Tongue (tissue), 2 donors: Measurements from ENCODE around the gene SUN1. TPM values are rescaled to one million over a fixed set of nuclear protein-coding genes. Genes with fewer than 3 reads are reported as not detected.

Source experiments
- DNase-seq: peaks from one replicate; pipeline ENCODE4 v3.0.0-alpha.2; 2015
- total RNA-seq: library from RNA; depleted of rRNA; stranded (reverse); fragments of >200 nt; gene quantifications from one replicate; pipeline ENCODE4 v1.2.3, GENCODE V29; 2014

Gene SUN1
- total RNA-seq, 1 donor from 2014 or later, result 682 TPM

DNA sequence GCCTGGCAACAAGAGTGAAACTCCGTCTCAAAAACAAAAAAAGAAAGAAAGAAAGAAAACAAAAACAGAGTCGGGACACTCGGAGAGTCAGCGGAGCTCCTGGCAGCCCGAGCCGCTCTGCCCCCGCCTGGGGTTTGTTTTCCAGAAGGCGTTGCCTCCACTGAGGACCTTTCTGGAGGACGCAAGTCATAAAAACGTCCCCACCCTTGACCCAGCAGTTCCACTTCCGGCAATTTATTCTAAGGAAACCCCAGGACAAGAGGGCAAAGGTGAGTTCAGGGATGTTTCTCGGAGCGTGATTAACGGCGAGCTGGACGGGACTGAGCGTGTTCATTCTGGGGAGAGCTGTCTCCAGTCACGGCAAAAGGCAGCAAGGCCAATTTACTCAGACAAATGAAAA lies 27.0 kb upstream of the SUN1 start:
- DNase-seq, result no peak

DNA sequence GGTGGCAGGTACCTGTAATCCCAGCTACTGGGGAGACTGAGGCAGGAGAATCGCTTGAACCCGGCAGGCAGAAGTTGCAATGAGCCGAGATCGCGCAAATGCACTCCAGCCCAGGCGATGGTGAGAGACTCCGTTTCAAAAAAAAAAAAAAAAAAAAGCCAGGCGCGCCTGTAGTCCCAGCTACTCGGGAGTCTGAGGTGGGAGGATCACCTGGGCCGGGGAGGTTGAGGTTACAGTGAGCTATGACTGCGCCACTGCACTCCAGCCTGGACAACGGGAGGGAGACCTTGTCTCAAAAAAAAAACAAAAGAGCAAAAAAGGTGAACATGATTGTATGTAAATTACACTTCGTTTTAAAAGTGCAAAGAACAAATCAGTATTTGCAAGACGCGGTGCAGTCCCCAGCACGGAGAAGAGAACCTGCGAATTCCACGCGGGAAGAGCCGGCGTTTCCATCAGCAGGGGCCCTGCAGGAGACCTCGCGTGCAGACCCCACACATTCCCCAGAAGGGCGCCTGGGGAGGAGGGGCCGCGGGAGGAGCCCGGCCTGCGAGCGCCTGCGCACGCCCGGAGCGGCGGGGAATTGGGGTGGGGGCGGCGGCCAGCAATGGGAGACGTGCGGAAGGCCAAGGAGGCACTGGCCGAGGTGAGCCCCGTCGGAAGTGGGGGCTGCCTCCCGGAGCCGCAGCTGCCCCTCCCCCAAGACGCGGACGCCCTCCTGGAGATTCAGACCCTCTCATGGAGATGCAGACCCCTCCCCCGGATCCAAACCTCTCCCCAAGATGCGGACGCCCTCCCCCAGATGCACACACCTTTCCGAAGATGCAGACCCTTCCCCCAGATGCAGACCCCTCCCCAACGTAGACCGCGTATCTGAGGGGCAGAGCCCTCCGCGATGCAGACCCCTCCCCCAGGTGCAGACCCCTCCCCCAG lies 16.7 kb upstream of the SUN1 start:
- DNase-seq, result peak; percentile 70

- peak; percentile 99 for DNase-seq
Measured at GRCh38 chr7:816300-816750, 16.0 kb upstream of the SUN1 start.

DNA sequence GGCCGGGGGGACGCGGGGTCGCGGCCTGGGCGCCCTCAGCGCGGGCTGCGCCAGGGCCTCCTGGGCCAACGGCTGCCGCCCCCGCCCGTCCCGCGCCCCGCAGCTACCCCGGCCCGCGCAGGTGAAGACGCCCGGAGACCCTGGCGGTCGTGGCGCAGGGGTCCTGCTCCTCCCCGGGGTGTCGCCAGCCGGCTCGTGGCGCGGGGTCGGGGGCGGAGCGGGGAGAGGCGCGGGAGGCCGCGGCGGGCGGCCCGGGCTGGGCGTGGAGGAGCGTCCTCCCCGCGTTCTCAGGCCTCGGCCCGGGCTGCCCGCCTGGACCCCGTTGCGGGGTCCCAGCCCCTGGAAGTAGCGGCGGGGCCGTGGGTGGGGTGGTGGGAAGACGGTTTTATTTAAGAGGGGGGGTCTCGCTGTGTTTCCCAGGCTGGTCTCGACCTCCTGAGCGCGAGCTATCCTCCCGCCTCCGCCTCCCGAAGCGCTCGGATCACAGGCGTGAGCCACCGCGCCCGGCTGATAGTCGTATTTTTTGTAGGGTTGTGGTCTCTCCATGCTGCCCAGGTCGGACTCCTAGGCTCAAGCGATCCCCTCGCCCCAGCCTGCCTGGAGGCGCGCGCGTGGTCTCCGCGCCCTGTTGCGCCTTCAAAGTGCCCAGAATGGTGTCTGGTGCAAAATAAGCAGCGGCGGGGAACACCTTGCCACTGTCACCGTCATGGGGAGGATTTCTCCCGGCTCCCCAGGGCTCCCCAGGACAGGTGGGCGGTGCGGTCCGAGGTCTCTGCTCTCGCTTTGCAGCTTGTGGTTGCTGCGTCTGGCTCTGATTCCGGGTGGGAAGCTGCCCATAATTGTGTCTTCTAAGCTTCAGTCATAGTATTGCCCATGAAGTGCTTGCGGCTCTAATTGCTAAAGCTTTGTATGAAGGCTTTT lies 15.3 kb upstream of the SUN1 start:
- no peak for DNase-seq

GRCh38 chr7:818031-818699 lies 14.1 kb upstream of the SUN1 start:
- DNase-seq, result peak; percentile 43

- no peak for DNase-seq
Measured at GRCh38 chr7:820341-820740, 11.9 kb upstream of the SUN1 start.

- no peak for DNase-seq
Measured at GRCh38 chr7:821688-822087, 10.6 kb upstream of the SUN1 start.

DNA sequence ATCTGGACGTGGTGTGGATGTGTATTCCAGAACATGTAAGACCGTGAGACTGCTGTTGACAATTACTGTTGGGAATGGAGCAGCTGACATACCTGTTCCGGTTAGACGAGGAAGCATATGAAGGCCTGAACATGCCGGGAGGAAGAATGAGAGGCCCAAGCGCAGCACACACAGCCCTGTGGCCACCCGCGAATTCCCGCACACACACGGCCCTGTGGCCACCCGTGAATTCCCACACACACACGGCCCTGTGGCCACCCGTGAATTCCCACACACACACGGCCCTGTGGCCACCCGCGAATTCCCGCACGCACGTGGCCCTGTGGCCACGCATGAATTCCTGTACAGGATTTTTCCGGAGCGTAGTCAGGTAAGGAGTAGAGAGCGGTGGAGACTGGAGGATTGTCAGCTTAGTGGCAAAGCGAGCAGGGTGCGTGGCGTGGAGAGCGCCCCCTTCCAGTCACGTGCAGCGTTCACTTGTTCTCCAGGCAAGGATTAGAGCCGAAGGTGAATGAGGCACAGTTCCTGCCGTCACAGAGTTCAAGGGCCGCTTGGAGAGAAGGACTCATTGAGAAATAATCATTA lies 9.5 kb upstream of the SUN1 start:
- DNase-seq, result no peak

DNA sequence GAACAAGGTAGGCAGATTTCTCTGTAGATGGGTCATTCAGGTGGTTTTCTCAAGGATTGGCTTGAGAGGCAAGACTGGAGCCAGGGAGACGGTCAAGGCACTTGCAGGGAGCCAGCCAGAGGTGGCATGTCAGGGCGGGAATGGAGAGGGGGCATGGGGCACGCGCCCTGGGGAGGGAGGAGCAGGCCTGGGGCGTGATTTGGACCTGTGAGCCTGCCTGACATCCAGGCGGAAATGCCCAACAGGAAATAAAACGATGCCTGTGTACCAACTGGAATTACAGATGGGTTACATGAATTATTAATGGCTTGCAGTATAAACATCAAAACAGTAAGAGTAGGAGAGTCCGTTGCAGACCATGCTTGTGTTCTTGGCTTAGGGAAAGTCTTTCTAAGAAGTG lies 8.6 kb upstream of the SUN1 start:
- no peak for DNase-seq

GRCh38 chr7:824081-824480 lies 8.2 kb upstream of the SUN1 start:
- no peak for DNase-seq

DNA sequence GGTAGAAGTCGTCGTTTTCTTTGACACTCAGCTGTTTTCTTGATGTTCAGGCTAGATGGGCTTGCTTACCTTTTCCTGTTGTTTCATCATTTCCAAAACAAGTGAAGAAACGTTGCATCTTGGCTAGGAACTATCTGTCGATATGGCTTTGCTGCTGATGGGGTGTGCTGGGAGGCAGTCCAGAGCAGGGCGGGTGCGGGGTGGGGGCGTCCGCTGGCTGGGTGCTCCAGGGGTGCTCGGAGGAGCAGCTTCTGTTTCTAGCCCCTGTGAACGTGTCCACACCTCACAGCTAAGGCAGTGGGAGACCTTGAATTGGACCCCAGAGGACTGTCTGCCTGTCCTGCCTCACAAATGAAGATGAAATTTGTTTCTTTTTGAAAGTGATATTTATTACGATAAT lies 7.6 kb upstream of the SUN1 start:
- DNase-seq, result no peak

DNA sequence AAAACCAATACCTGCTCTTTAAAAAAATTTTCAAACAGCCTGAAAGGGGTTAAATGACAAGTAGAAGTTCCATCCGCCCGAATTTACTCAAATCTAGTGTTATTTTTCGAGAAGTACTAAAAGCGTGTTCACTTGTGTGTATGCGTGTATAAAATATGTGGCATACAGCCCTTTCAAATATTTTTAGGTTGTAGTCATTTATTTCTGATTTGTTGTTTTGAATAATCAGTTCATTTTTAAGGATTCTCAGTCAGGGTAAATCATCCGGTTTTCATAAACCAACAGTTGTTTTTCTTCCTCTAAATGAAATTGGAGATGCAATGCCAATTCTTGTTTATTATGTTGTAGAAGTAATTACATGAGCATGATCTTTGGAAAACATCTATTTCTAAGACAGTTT lies 6.9 kb upstream of the SUN1 start:
- no peak for DNase-seq

GRCh38 chr7:826230-826917 lies 5.9 kb upstream of the SUN1 start:
- DNase-seq, result no peak

DNA sequence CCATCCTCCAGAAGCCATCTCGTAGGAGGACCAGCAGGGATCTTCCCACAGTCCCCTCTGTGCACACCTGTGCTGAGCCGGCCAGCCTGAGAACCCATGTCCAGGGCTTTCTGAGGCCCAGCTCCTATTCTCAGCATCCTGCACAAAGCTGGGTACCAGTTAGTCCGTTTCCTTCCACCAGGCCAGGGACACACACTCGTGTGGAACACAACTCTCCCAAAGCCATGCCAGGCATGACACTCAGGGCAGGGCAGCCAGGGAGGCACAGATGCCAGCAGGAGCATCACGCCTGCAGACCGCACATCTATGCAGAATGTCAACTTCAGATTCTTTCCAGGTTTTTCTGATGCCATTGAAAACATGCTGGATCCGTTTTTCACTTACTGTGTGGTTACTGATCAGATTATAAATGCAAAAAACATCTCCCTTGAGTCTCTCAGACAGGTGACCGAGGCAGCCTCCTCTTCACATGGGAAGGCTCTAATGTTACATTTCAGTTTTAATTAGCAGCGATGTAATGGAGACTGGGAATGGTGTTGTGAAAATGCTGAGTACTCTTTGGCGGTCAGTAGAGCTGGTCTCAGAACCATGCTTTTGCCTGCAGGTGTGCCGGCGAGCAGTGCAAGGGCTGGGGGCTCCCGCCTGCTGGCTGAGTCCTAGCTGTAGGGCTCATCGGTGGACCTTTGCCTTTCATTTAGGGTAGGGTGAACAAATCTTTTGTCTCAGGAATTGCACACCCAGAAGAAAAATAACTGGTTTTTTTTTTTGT lies 3.3 kb upstream of the SUN1 start:
- DNase-seq, result no peak

DNA sequence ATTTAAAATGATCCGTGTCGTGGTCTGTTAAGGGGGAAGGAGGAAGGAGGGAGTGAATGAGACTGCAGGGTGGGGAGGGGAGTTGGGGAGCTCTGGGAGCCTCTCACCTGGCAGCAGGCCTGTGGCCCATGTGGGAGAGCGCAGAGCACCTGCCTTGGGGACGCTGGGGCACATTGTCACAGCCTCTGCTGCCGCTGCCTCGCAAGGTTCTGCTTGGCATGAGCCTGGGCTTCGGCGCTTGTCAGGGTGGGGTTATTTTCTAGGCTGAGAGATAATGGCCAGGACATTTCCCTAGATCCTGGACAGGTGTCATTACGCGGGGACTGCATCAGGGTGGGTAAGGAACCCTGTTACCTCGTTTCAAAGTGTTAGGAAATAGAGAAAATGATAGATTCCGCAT lies 2.2 kb upstream of the SUN1 start:
- DNase-seq, result no peak

DNA sequence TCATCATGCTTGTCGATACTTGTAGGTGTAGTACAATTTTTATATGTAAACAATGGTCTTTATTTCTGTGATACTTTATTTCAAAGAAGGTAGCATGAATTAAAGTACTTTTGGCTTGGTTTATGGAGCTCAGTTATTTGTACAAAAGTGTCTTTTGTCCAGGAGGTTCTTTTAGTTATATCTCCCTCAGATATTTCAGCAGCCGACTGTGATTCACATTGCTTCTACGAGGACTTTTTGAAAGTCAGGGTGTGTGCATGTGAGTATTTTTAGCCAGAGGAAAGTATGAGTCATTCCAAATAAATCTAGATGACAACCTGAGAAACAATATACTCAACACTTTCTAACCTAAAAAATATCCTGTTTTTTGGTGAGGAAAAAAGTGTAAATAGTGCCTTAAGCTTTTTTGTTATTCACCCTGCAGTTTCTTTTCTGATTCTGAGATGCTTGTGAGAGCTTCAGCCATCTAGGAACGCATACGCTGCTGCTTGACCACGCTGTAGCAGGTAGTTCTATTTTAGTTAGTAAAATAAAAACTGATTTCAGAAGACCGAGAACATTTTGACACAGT lies 595 bp upstream of the SUN1 start:
- DNase-seq, result peak; percentile 88

- no peak for DNase-seq
Measured at GRCh38 chr7:832968-833424, 720 bp downstream of the SUN1 start.

- DNase-seq, result no peak
Measured at GRCh38 chr7:833601-834258, 1.5 kb downstream of the SUN1 start.

- no peak for DNase-seq
Measured at GRCh38 chr7:834277-834676, 2.0 kb downstream of the SUN1 start.

GRCh38 chr7:835021-835420 lies 2.7 kb downstream of the SUN1 start:
- no peak for DNase-seq
